KMS-11 (cell line): ENCODE data around the gene CDX1.

Experiments used
- H2AFZ ChIP-seq: fragments of 200-600 bp; sonication (generic); 2 replicates; pipeline ENCODE4 v1.6.1; 2016; ENCODE audit warnings: antibody characterized with exemption, mixed run types, low read depth
- H3K27ac ChIP-seq: fragments of 200-600 bp; sonication (generic); 2 replicates; pipeline ENCODE4 v1.6.1; 2016; ENCODE audit warnings: mild to moderate bottlenecking, mixed run types
- H3K27me3 ChIP-seq: fragments of 200-600 bp; sonication (generic); 2 replicates; pipeline ENCODE4 v1.6.1; 2017; ENCODE audit warnings: mild to moderate bottlenecking, low read depth, mixed run types, moderate library complexity; ENCODE audit not compliant: insufficient read depth
- H3K36me3 ChIP-seq: fragments of 200-600 bp; sonication (generic); 2 replicates; pipeline ENCODE4 v1.6.1; 2017; ENCODE audit warnings: mild to moderate bottlenecking, mixed run types; ENCODE audit not compliant: insufficient read depth
- H3K4me1 ChIP-seq: fragments of 200-600 bp; sonication (generic); 2 replicates; pipeline ENCODE4 v1.6.1; 2016; ENCODE audit warnings: mild to moderate bottlenecking, low read depth, mixed run types; ENCODE audit not compliant: poor library complexity, severe bottlenecking
- H3K4me2 ChIP-seq: fragments of 200-600 bp; sonication (generic); 2 replicates; pipeline ENCODE4 v1.7.0; 2016; ENCODE audit warnings: mild to moderate bottlenecking, mixed run types
- H3K4me3 ChIP-seq: fragments of 200-600 bp; sonication (generic); IDR thresholded peaks from 2 replicates; pipeline ENCODE4 v1.6.1; 2017; ENCODE audit warnings: low read depth, low read length, mixed read lengths; ENCODE audit not compliant: insufficient read depth
- H3K79me2 ChIP-seq: fragments of 200-600 bp; sonication (generic); 2 replicates; pipeline ENCODE4 v1.6.1; 2016; ENCODE audit warnings: low read depth, mixed run types; ENCODE audit not compliant: insufficient read depth
- H3K9ac ChIP-seq: fragments of 200-600 bp; sonication (generic); 2 replicates; pipeline ENCODE4 v1.6.1; 2016; ENCODE audit warnings: mild to moderate bottlenecking, mixed run types
- H4K20me1 ChIP-seq: fragments of 200-600 bp; sonication (generic); 2 replicates; pipeline ENCODE4 v1.6.1; 2016; ENCODE audit warnings: mild to moderate bottlenecking, mixed run types; ENCODE audit not compliant: insufficient read depth
- TF ChIP-seq, protein P1 (sequence below): fragments of 200-600 bp; sonication (generic); conservative IDR thresholded peaks from 2 replicates; pipeline ENCODE4 v1.6.1; 2017; ENCODE audit warnings: low read depth, mild to moderate bottlenecking, antibody characterized with exemption, low read length, moderate library complexity, mixed read lengths

Gene CDX1

DNA sequence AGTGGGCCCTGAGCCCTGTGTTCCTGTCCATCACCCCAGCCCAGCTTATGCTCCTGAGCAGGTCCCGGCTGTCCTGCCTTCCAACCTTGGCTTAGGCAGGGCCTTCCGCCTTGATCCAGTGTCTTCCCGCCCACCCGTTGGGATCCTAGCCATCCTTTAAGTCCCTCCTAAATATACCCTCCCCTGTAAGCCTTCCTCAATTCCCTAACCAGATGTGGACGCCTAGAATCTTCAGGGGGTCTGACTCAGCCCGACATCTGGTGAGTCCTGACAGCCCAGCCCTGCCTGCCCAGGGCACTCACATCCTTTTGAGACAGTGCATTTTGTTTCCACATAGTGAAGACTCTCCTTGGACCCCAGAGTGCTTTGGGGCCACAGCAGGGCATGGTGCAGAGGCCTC is 47.0 kb downstream of the CDX1 start:
- no peaks in the 10 kb centered on the region for H3K79me2 ChIP-seq
- no peak overlapping the region for H3K4me2 ChIP-seq
- H4K20me1 ChIP-seq, result no peaks in the 10 kb centered on the region
- no peak overlapping the region for H3K9ac ChIP-seq
- no peaks in the 10 kb centered on the region for H3K27me3 ChIP-seq
- no peaks in the 10 kb centered on the region for H3K4me1 ChIP-seq
- no peak overlapping the region for H3K4me3 ChIP-seq
- H2AFZ ChIP-seq, result no peak overlapping the region
- H3K36me3 ChIP-seq, result no peaks in the 10 kb centered on the region
- no peak overlapping the region for H3K27ac ChIP-seq
- TF ChIP-seq, protein P1, sequence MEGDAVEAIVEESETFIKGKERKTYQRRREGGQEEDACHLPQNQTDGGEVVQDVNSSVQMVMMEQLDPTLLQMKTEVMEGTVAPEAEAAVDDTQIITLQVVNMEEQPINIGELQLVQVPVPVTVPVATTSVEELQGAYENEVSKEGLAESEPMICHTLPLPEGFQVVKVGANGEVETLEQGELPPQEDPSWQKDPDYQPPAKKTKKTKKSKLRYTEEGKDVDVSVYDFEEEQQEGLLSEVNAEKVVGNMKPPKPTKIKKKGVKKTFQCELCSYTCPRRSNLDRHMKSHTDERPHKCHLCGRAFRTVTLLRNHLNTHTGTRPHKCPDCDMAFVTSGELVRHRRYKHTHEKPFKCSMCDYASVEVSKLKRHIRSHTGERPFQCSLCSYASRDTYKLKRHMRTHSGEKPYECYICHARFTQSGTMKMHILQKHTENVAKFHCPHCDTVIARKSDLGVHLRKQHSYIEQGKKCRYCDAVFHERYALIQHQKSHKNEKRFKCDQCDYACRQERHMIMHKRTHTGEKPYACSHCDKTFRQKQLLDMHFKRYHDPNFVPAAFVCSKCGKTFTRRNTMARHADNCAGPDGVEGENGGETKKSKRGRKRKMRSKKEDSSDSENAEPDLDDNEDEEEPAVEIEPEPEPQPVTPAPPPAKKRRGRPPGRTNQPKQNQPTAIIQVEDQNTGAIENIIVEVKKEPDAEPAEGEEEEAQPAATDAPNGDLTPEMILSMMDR, result no peak

DNA sequence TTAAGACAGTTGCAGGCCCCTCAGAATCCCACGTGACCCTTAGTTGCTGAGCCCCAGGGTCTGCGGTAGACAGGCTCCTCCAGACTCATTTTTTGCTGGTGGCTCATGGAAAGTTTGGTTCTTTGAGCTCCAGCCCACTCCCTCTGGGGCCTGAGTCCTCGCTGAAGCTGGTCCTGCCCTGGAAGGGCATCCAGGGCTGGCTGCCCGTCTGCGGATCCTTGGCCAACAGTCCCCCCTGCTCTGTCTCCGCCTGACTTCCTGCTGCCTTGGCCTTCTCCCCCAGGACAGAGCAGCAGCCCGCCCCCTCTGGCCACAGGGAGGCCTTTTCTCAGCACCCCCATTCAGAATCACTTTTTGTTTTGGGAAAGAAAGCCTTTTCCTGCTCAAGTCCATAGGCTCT is 47.7 kb downstream of the CDX1 start:
- TF ChIP-seq, protein P1, result no peak
- no peaks in the 10 kb centered on the region for H3K36me3 ChIP-seq

DNA sequence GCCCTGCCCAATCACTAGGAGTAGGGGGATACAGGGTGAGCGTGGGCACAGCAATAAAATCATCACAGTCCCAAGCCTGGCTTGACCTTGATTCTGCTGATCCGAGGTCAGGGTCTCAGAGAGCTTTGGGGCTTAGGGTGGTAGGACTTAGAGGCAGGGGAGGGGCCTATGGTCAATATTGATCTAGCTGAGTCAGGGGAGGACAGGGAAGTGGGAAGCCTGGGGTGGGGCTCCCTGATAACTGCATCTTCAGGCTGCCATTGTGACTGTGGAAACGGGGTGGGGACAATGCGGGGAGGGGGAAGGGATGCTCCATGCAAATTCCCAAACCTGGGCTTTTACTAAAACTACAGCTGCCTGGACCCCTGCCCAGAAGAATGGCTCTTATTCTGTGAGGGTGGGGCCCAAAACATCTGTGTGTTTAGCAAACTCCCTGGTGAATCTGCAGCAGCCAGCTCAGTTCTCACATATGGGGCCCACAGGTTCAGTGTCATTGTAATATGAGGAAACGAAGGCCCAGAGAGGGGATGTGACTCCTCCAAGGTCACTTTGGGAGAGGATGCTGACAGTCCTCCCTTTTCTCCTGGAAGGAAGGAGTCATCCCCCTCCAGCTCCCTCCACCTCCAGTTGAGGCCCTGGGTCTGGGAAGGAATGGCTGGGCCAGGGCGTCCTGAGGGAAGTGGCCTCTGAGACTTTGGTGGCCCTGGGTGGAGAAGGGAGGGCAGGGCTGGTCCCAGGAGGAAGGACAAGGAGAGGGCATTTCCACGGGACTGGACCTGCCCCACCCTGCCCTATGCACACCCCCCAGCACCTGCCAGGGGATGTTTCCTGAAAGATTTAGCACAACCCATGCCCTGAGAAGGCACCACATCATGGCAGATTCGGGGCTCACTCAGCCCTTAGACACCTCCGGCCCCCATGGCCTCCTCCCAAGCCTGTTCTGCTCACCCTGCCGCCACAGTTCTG is 49.7 kb downstream of the CDX1 start:
- Histone ChIP-seq H3K9ac (no peak overlapping the region), H3K4me2 (no peak overlapping the region)
- TF ChIP-seq, protein P1, result no peak

More for the DNA sequence above, 47.7 kb downstream of the CDX1 start:
- Histone ChIP-seq H3K79me2 (no peaks in the 10 kb centered on the region), H4K20me1 (no peaks in the 10 kb centered on the region), H3K27ac (no peak overlapping the region), H3K9ac (no peak overlapping the region), H2AFZ (no peak overlapping the region), H3K27me3 (no peaks in the 10 kb centered on the region), H3K4me3 (no peak overlapping the region), H3K4me1 (no peaks in the 10 kb centered on the region), H3K4me2 (no peak overlapping the region)

DNA sequence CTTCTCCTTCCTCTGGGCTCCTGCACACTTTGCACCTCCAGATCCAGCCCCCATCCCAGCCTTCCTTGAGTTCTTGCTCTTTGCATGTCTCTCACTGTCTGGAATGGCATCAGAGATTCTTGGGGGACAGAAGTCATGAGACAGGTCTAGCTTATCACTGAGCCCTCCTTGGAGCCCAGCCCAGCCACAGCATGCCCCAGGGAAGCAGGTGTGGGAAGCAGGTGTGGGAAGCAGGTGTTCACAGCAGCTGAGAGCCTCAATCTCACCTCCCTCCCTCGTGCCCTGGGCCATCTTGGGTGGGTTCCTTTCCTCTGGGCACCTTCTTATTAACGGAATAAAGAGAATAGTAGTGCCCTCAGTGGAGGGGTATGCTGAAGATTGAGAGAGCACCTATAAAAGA is 50.5 kb downstream of the CDX1 start:
- no peak overlapping the region for H3K4me2 ChIP-seq

More for the DNA sequence above, 49.7 kb downstream of the CDX1 start:
- Histone ChIP-seq H4K20me1 (no peaks in the 10 kb centered on the region), H3K4me1 (no peaks in the 10 kb centered on the region), H3K27ac (no peak overlapping the region), H3K79me2 (no peaks in the 10 kb centered on the region), H2AFZ (no peak overlapping the region), H3K4me3 (no peak overlapping the region), H3K27me3 (no peaks in the 10 kb centered on the region), H3K36me3 (no peaks in the 10 kb centered on the region)

More for the DNA sequence above, 50.5 kb downstream of the CDX1 start:
- Histone ChIP-seq H3K4me3 (no peak overlapping the region), H3K36me3 (no peaks in the 10 kb centered on the region), H3K27ac (no peak overlapping the region), H3K79me2 (no peaks in the 10 kb centered on the region), H4K20me1 (no peaks in the 10 kb centered on the region), H3K27me3 (no peaks in the 10 kb centered on the region), H3K9ac (no peak overlapping the region), H2AFZ (no peak overlapping the region), H3K4me1 (no peaks in the 10 kb centered on the region)
- TF ChIP-seq, protein P1, result no peak
